Endothelial cell of umbilical vein (primary cell): Measurements from ENCODE around the gene SPEM2. TPM values are rescaled to one million over a fixed set of nuclear protein-coding genes. Genes with fewer than 3 reads are reported as not detected.

Experiments
- Bru-seq: library from RNA; stranded (reverse); fragments of 400-500 nt; gene quantifications from one replicate; lab custom pipeline; 2021; lab: Mats Ljungman, UMichigan
- BruChase-seq, 2 experiments: library from RNA; stranded (reverse); fragments of 400-500 nt; gene quantifications; one replicate each; lab custom pipeline; 2021; lab: Mats Ljungman, UMichigan
- BruUV-seq: library from RNA; stranded (reverse); fragments of 400-500 nt; replicated peaks from 2 replicates; lab custom pipeline; 2021; lab: Mats Ljungman, UMichigan
- CTCF ChIA-PET: fragments of 300-600, 350-600 bp; sonication (Branson Sonifier 250); formaldehyde crosslinking; loops from one replicate; lab custom pipeline; 2021; ENCODE audit warnings: antibody characterized with exemption, inconsistent platforms; lab: Charles Lee
- POLR2A ChIA-PET: fragments of 300-600, 350-600 bp; sonication (Branson Sonifier 250); formaldehyde crosslinking; loops from one replicate; lab custom pipeline; 2021; ENCODE audit warnings: antibody characterized with exemption, inconsistent platforms; lab: Charles Lee
- DNase-seq: peaks from one replicate; pipeline ENCODE4 v3.0.0-alpha.2; 2011; ENCODE audit warnings: low read depth, low spot score
- FAIRE-seq: peaks from 2 replicates; lab custom pipeline; 2011; peaks lifted over from hg19 to GRCh38; lab: Jason Lieb, UNC
- H2AFZ ChIP-seq: 2 replicates; pipeline ENCODE4 v1.6.0; 2012; ENCODE audit warnings: low read depth, low read length, control low read depth, inconsistent platforms
- H3K27ac ChIP-seq: 2 replicates; pipeline ENCODE4 v1.5.1; 2011; ENCODE audit warnings: low read depth, mild to moderate bottlenecking, control low read depth, low read length, moderate library complexity; ENCODE audit not compliant: insufficient read depth
- H3K27me3 ChIP-seq, 2 experiments: 2 replicates each; pipeline versions ENCODE4 v1.6.0 to v1.6.1; 2011; ENCODE audit warnings: low read length in 2 of 2, mixed read lengths in 1 of 2; ENCODE audit not compliant: control insufficient read depth in 2 of 2, insufficient read depth in 2 of 2
- H3K36me3 ChIP-seq, 2 experiments: 2 replicates in 1 of 2; 3 replicates in 1 of 2; pipeline ENCODE4 v1.5.1; 2011; ENCODE audit warnings: low read length in 2 of 2, mild to moderate bottlenecking in 1 of 2, moderate library complexity in 1 of 2; ENCODE audit not compliant: control insufficient read depth in 2 of 2, insufficient read depth in 2 of 2; ENCODE audit errors: extremely low read depth in 1 of 2
- H3K4me1 ChIP-seq: 3 replicates; pipeline ENCODE4 v1.5.1; 2011; ENCODE audit warnings: mild to moderate bottlenecking, low read length; ENCODE audit not compliant: control insufficient read depth, insufficient read depth; ENCODE audit errors: extremely low read depth
- H3K4me2 ChIP-seq: 2 replicates; pipeline ENCODE4 v1.6.1; 2011; ENCODE audit warnings: low read length, control low read depth, mixed read lengths; ENCODE audit not compliant: insufficient read depth
- H3K4me3 ChIP-seq, 3 experiments: fragments of 200-600 bp in 1 of 3; sonication (generic), shearing (Covaris generic) in 1 of 3; replicated peaks in 1 of 3; 2 replicates each; pipeline ENCODE4 v1.5.1; 2011 to 2016; ENCODE audit warnings: control low read depth in 3 of 3, low read length in 3 of 3, mild to moderate bottlenecking in 2 of 3, inconsistent platforms in 1 of 3, low read depth in 1 of 3, moderate library complexity in 1 of 3; ENCODE audit not compliant: insufficient read depth in 1 of 3
- H3K79me2 ChIP-seq: 2 replicates; pipeline ENCODE4 v1.6.0; 2012; ENCODE audit warnings: low read length, inconsistent platforms; ENCODE audit not compliant: control insufficient read depth, insufficient read depth
- H3K9ac ChIP-seq: replicated peaks from 2 replicates; pipeline ENCODE3; 2011; ENCODE audit warnings: low read length, control low read depth; ENCODE audit not compliant: insufficient read depth; ENCODE audit errors: extremely low read depth
- H3K9me1 ChIP-seq: replicated peaks from 3 replicates; pipeline ENCODE4 v1.6.0; 2011; ENCODE audit warnings: mild to moderate bottlenecking, low read length; ENCODE audit not compliant: control insufficient read depth, insufficient read depth; ENCODE audit errors: extremely low read depth
- H3K9me3 ChIP-seq: replicated peaks from 2 replicates; pipeline ENCODE4 v1.5.1; 2012; ENCODE audit warnings: low read length, inconsistent platforms; ENCODE audit not compliant: control insufficient read depth, insufficient read depth
- H4K20me1 ChIP-seq: replicated peaks from 2 replicates; pipeline ENCODE3; 2011; ENCODE audit warnings: mild to moderate bottlenecking, low read length; ENCODE audit not compliant: control insufficient read depth, insufficient read depth; ENCODE audit errors: extremely low read depth
- CTCF ChIP-seq, 2 donors: IDR thresholded peaks; 1 replicate in 1 of 2; 2 replicates in 1 of 2; pipeline ENCODE4 v1.5.1; 2011; ENCODE audit warnings: low read length in 2 of 2, mild to moderate bottlenecking in 2 of 2, moderate library complexity in 2 of 2, control low read depth in 1 of 2, inconsistent platforms in 1 of 2, low read depth in 1 of 2; ENCODE audit not compliant: insufficient read depth in 1 of 2; ENCODE audit errors: extremely low read depth in 1 of 2
- FOS ChIP-seq: IDR thresholded peaks from 2 replicates; pipeline ENCODE4 v1.6.1; 2011; ENCODE audit warnings: mild to moderate bottlenecking, low read length, moderate library complexity, borderline replicate concordance; ENCODE audit not compliant: insufficient read depth
- MAX ChIP-seq: IDR thresholded peaks from 2 replicates; pipeline ENCODE4 v1.6.1; 2011; ENCODE audit not compliant: insufficient read depth, insufficient read length
- POLR2A ChIP-seq: IDR thresholded peaks from 2 replicates; pipeline ENCODE4 v1.6.1; 2012; ENCODE audit warnings: low read depth, mild to moderate bottlenecking, control low read depth, low read length
- POLR2AphosphoS5 ChIP-seq: IDR thresholded peaks from 2 replicates; pipeline ENCODE4 v1.6.1; 2012; ENCODE audit warnings: low read depth, mild to moderate bottlenecking, control low read depth, low read length, moderate library complexity; ENCODE audit not compliant: insufficient read depth
- dilution Hi-C: fragments of 300-500 bp; cut with MboI; formaldehyde crosslinking; loops from one replicate; pipeline ENCODE4 v1.15.0; 2019; ENCODE audit warnings: low sequenced_read_pairs; ENCODE audit not compliant: extremely low pct_ligation_motif_present
- intact Hi-C: fragments of 100-400 bp; cut with micrococcal nuclease; formaldehyde crosslinking; loops from one replicate; pipeline ENCODE4 v1.10.0; 2022
- long read RNA-seq: library from polyadenylated mRNA; stranded (forward); transcript quantifications from one replicate; pipeline ENCODE4 v2.0.0, GENCODE V29; 2021
- polyA minus RNA-seq, 3 experiments: library from RNA; depleted of rRNA, polyadenylated mRNA; stranded (reverse); fragments of >200 nt; gene quantifications; 1 replicate in 1 of 3; 2 replicates in 2 of 3; pipeline ENCODE4 v1.2.3, GENCODE V29; 2011
- polyA plus RNA-seq, 4 experiments: library from polyadenylated mRNA; depleted of rRNA in 3 of 4; stranded (reverse) in 3 of 4; unstranded in 1 of 4; fragments of >200 nt; gene quantifications; 2 replicates each; pipeline versions ENCODE4 v1.2.1 to v1.2.3, GENCODE V29; 2011 to 2012; ENCODE audit warnings: missing spikeins in 1 of 4
- total RNA-seq: library from RNA; stranded (reverse); gene quantifications from 2 replicates; pipeline ENCODE4 v1.2.3, GENCODE V29; 2021

The SPEM2 gene
- total RNA-seq (not detected in 2 replicates), polyA plus RNA-seq (not detected in 2 replicates), polyA minus RNA-seq (not detected in 2 replicates), Bru-seq, nascent RNA (not detected), BruChase-seq, experiment 1, labeled RNA remaining after a 6-hour chase (percentile 20 among the genes with signal in this experiment), BruChase-seq, experiment 2, labeled RNA remaining after a 2-hour chase (not detected)
- not detected in 2 replicates for polyA plus RNA-seq (2011; cell fraction: cytosol; rRNA removed)
- not detected in 2 replicates for polyA plus RNA-seq (2011; cell fraction: nucleus; rRNA removed)
- not detected in 2 replicates for polyA plus RNA-seq (2012)
- not detected for polyA minus RNA-seq (2011; cell fraction: cytosol; rRNA and poly(A)+ RNA removed)
- polyA minus RNA-seq (2011; cell fraction: nucleus; rRNA and poly(A)+ RNA removed) = not detected in 2 replicates
- long read RNA-seq = 0 reads

- H3K4me3 ChIP-seq = no peak within 1 kb of the TSS
- CTCF ChIA-PET = interaction anchor here (2.2 kb wide), 1 partner anchor 69 kb away, joined by 5 read pairs; no protein-coding TSS in a partner anchor
These were observed at the start of gene SPEM2 for GRCh38 chr17:7425316-7425715. Gene SPEM2, plus strand, starts transcription at chr17:7425616. Its CDS starts 73 bp downstream, at chr17:7425689.

More at GRCh38 chr17:7425316-7425715, at the start of gene SPEM2:
- POLR2A ChIA-PET = no interaction called here
- DNase-seq (no peak), FAIRE-seq (no peak)
- H3K79me2 ChIP-seq = no peaks in the 10 kb centered on the region
- no peaks in the 10 kb centered on the region for H3K27me3 ChIP-seq
- dilution Hi-C loops (no loop called here), intact Hi-C loops (no loop called here)
- no peaks in the 10 kb centered on the region for H3K9me3 ChIP-seq
- BruUV-seq = no TSS peak
- H4K20me1 ChIP-seq = no peaks in the 10 kb centered on the region
- H3K9me1 ChIP-seq = no peaks in the 10 kb centered on the region
- no peaks in the 10 kb centered on the region for H3K36me3 ChIP-seq
- H3K27ac ChIP-seq = no peak within 1 kb of the TSS
- H3K4me1 ChIP-seq = no peaks in the 10 kb centered on the region
- H3K4me2 ChIP-seq = no peak within 1 kb of the TSS
- TF ChIP-seq MAX (no peak), FOS (no peak), POLR2A (no peak), POLR2AphosphoS5 (no peak), CTCF (IDR thresholded peaks at IDR 0.05; ENCODE audit: extremely low read depth in 1 of 2, insufficient read depth in 1 of 2, low read depth in 1 of 2, low read length in 2 of 2) (no peak)
- no peak within 1 kb of the TSS for H2AFZ ChIP-seq
- no peak within 1 kb of the TSS for H3K9ac ChIP-seq
